BLaER1 treated with 17β-estradiol and CSF1 and Interleukin-3, amounts not matched to agents 10 nM and 100 nM (cell line): ENCODE results near the gene TMEM60.

Experiments
- H3K27ac ChIP-seq, 11 experiments: shearing (Covaris generic); formaldehyde crosslinking; 2 replicates each; pipeline ENCODE4 v1.8.1; 2022
- H3K27me3 ChIP-seq, 11 experiments: shearing (Covaris generic); formaldehyde crosslinking; 2 replicates each; pipeline ENCODE4 v1.8.1; 2022
- H3K36me3 ChIP-seq, 11 experiments: shearing (Covaris generic); formaldehyde crosslinking; 2 replicates each; pipeline ENCODE4 v1.8.1; 2022
- H3K4me1 ChIP-seq, 10 experiments: shearing (Covaris generic); formaldehyde crosslinking; 2 replicates each; pipeline ENCODE4 v1.8.1; 2022
- H3K4me2 ChIP-seq, 11 experiments: shearing (Covaris generic); formaldehyde crosslinking; 2 replicates each; pipeline ENCODE4 v1.8.1; 2022
- H3K4me3 ChIP-seq, 10 experiments: shearing (Covaris generic); formaldehyde crosslinking; 2 replicates each; pipeline ENCODE4 v1.8.1; 2022
- H3K9ac ChIP-seq, 11 experiments: shearing (Covaris generic); formaldehyde crosslinking; 2 replicates each; pipeline ENCODE4 v1.8.1; 2022
- H3K9me3 ChIP-seq, 11 experiments: shearing (Covaris generic); formaldehyde crosslinking; replicated peaks in 1 of 11; 2 replicates each; pipeline ENCODE4 v1.8.1; 2022
- H4K20me1 ChIP-seq, 11 experiments: shearing (Covaris generic); formaldehyde crosslinking; 2 replicates each; pipeline ENCODE4 v1.8.1; 2022
- Cebpa-rat ChIP-seq, 11 experiments: shearing (Covaris generic); IDR thresholded peaks; 2 replicates each; pipeline ENCODE4 v1.8.1; 2022

The TMEM60 gene

GRCh38 chr7:77746164-77746823 lies 51.9 kb downstream of the TMEM60 start:
- H3K9me3 ChIP-seq, result no peaks in the 10 kb centered on the region
- peaks cover 0 to 46% (median 10%) of the 10 kb centered on the region in 11 experiments; a peak in 11 of 22 replicates for H4K20me1 ChIP-seq
- peak overlapping the region in 3 of 11 experiments; percentile 6 to 48 (median 48); a peak in 2 of 22 replicates for H3K27ac ChIP-seq
- no peaks in the 10 kb centered on the region for H3K27me3 ChIP-seq
- H3K36me3 ChIP-seq, result peaks cover 36 to 97% (median 67%) of the 10 kb centered on the region in 11 experiments
- H3K4me2 ChIP-seq, result no peak overlapping the region
- no peak for TF ChIP-seq Cebpa-rat (IDR thresholded peaks at IDR 0.05)
- H3K9ac ChIP-seq, result no peak overlapping the region
- no peak overlapping the region for H3K4me3 ChIP-seq
- H3K4me1 ChIP-seq, result peaks cover 0 to 14% (median 4%) of the 10 kb centered on the region in 10 experiments; a peak in 14 of 20 replicates

GRCh38 chr7:77745746-77746145 lies 52.5 kb downstream of the TMEM60 start:
- H3K27me3 ChIP-seq, result no peaks in the 10 kb centered on the region
- no peak overlapping the region for H3K4me3 ChIP-seq
- H4K20me1 ChIP-seq, result peaks cover 0 to 44% (median 10%) of the 10 kb centered on the region in 11 experiments; a peak in 11 of 22 replicates
- TF ChIP-seq Cebpa-rat (IDR thresholded peaks at IDR 0.05), result no peak
- no peak overlapping the region for H3K9ac ChIP-seq
- no peak overlapping the region for H3K4me2 ChIP-seq
- H3K4me1 ChIP-seq, result peaks cover 0 to 9% (median 0%) of the 10 kb centered on the region in 10 experiments; a peak in 4 of 20 replicates
- H3K27ac ChIP-seq, result no peak overlapping the region
- no peaks in the 10 kb centered on the region for H3K9me3 ChIP-seq
- peaks cover 31 to 97% (median 64%) of the 10 kb centered on the region in 11 experiments for H3K36me3 ChIP-seq
